GM12878 (cell line): ENCODE data around the gene MORN4. TPM values are rescaled to one million over a fixed set of nuclear protein-coding genes. Genes with fewer than 3 reads are reported as not detected.

Experiments
- ASH2L ChIP-seq: fragments of 300-600, 200-600 bp; sonication (generic); IDR thresholded peaks from 2 replicates; pipeline ENCODE4 v1.6.1; 2017; ENCODE audit warnings: low read depth, mild to moderate bottlenecking, borderline replicate concordance
- CHD2 ChIP-seq: IDR thresholded peaks from 2 replicates; pipeline ENCODE4 v1.6.1; 2011; ENCODE audit warnings: low read depth, low read length, improper control_type of control experiment, borderline replicate concordance
- CHD4 ChIP-seq: fragments of 200-600 bp; sonication (generic); IDR thresholded peaks from 2 replicates; pipeline ENCODE4 v1.6.1; 2016; ENCODE audit warnings: mild to moderate bottlenecking
- CTCF ChIP-seq, 3 experiments: IDR thresholded peaks in 2 of 3; conservative IDR thresholded peaks in 1 of 3; 2 replicates each; pipeline ENCODE4 v1.5.1; 2011; ENCODE audit warnings: low read depth in 3 of 3, low read length in 3 of 3, mild to moderate bottlenecking in 3 of 3, control low read depth in 2 of 3, moderate library complexity in 2 of 3, inconsistent platforms in 1 of 3, mixed read lengths in 1 of 3; ENCODE audit not compliant: control insufficient read depth in 2 of 3, insufficient read depth in 1 of 3; ENCODE audit errors: extremely low read depth in 1 of 3
- EP300 ChIP-seq, 2 experiments: fragments of 150-350 bp in 1 of 2; IDR thresholded peaks; 2 replicates each; pipeline ENCODE4 v1.6.1; 2011 to 2012; ENCODE audit warnings: low read depth in 2 of 2, low read length in 2 of 2, borderline replicate concordance in 1 of 2, improper control_type of control experiment in 1 of 2, inconsistent platforms in 1 of 2; ENCODE audit not compliant: control insufficient read depth in 1 of 2
- FOS ChIP-seq: IDR thresholded peaks from 3 replicates; pipeline ENCODE4 v1.6.1; 2011; ENCODE audit warnings: borderline replicate concordance; ENCODE audit not compliant: insufficient read length; ENCODE audit errors: extremely low read depth
- GABPA ChIP-seq: IDR thresholded peaks from 2 replicates; pipeline ENCODE4 v1.6.1; 2014; ENCODE audit warnings: antibody characterized with exemption, low read depth, mild to moderate bottlenecking, inconsistent platforms
- HDAC2 ChIP-seq: fragments of 200-600 bp; sonication (generic); IDR thresholded peaks from 2 replicates; pipeline ENCODE4 v1.6.1; 2017
- MAX ChIP-seq: IDR thresholded peaks from 2 replicates; pipeline ENCODE4 v1.6.1; 2012; ENCODE audit warnings: low read depth, low read length, improper control_type of control experiment
- MEF2A ChIP-seq: IDR thresholded peaks from 2 replicates; pipeline ENCODE4 v1.6.1; 2011; ENCODE audit warnings: low read depth, mild to moderate bottlenecking, low read length, moderate library complexity; ENCODE audit not compliant: insufficient read depth
- NFIC ChIP-seq: IDR thresholded peaks from 2 replicates; pipeline ENCODE4 v1.6.1; 2012; ENCODE audit warnings: low read depth, mild to moderate bottlenecking, inconsistent platforms, low read length, moderate library complexity
- PBX3 ChIP-seq: IDR thresholded peaks from 2 replicates; pipeline ENCODE4 v1.6.1; 2011; ENCODE audit warnings: mild to moderate bottlenecking, low read depth, low read length, moderate library complexity; ENCODE audit not compliant: insufficient replicate concordance
- POLR2A ChIP-seq: IDR thresholded peaks from 2 replicates; pipeline ENCODE4 v1.6.1; 2011; ENCODE audit warnings: low read depth, mild to moderate bottlenecking, low read length
- RAD21 ChIP-seq: IDR thresholded peaks from 2 replicates; pipeline ENCODE4 v1.6.1; 2011; ENCODE audit warnings: mild to moderate bottlenecking, low read depth, low read length, moderate library complexity; ENCODE audit not compliant: insufficient read depth
- SIN3A ChIP-seq: IDR thresholded peaks from 2 replicates; pipeline ENCODE4 v1.6.1; 2012; ENCODE audit warnings: low read depth, low read length, improper control_type of control experiment
- SIX5 ChIP-seq: IDR thresholded peaks from 2 replicates; pipeline ENCODE4 v1.6.1; 2011; ENCODE audit warnings: mild to moderate bottlenecking, low read depth, low read length, moderate library complexity; ENCODE audit not compliant: severe bottlenecking
- SP1 ChIP-seq: IDR thresholded peaks from one replicate; pipeline ENCODE4 v1.6.1; 2011; ENCODE audit warnings: low read depth, low read length
- STAT3 ChIP-seq: IDR thresholded peaks from 2 replicates; pipeline ENCODE4 v1.6.1; 2011; ENCODE audit warnings: low read depth, low read length, improper control_type of control experiment
- USF1 ChIP-seq: IDR thresholded peaks from 2 replicates; pipeline ENCODE4 v1.6.1; 2011; ENCODE audit warnings: borderline replicate concordance, low read depth, mild to moderate bottlenecking, moderate library complexity, mixed read lengths, low read length; ENCODE audit not compliant: insufficient read depth; ENCODE audit errors: extremely low read length
- ZNF274 ChIP-seq: IDR thresholded peaks from one replicate; pipeline ENCODE4 v1.8.0; 2011; ENCODE audit not compliant: insufficient read length, insufficient read depth
- ZNF384 ChIP-seq: IDR thresholded peaks from 2 replicates; pipeline ENCODE4 v1.6.1; 2012; ENCODE audit warnings: low read depth, mild to moderate bottlenecking, low read length, improper control_type of control experiment, borderline replicate concordance
- ZNF592 ChIP-seq: fragments of 450-650 bp; IDR thresholded peaks from 2 replicates; pipeline ENCODE4 v1.6.1; 2017; ENCODE audit warnings: mild to moderate bottlenecking, moderate library complexity
- polyA plus RNA-seq, 11 experiments: library from polyadenylated mRNA; depleted of rRNA in 4 of 11; unstranded in 6 of 11; stranded (reverse) in 5 of 11; fragments of >200 nt; fragmentation: Nextera tagmentation in 4 of 11; fragmentation: Illumina TruSeq in 1 of 11; extraction: Ambion mirVana in 4 of 11; extraction: Trizol in 1 of 11; gene quantifications; 1 replicate in 1 of 11; 2 replicates in 10 of 11; pipeline versions ENCODE4 v1.2.1 to v1.2.3, GENCODE V29; 2011 to 2016; ENCODE audit warnings: inconsistent platforms in 2 of 11, missing spikeins in 2 of 11, low read depth in 1 of 11
- total RNA-seq, 4 experiments: library from RNA; depleted of rRNA in 3 of 4; stranded (reverse); fragments of >200 nt in 3 of 4; fragmentation: Illumina TruSeq in 1 of 4; extraction: Trizol in 1 of 4; gene quantifications; 2 replicates each; pipeline versions ENCODE4 v1.2.1 to v1.2.3, GENCODE V29; 2013 to 2021

Gene MORN4
- total and polyA plus RNA-seq, 10 of the 15 experiments (the other 5 are each of a cell fraction or from before 2014, with no cell fraction given): 1.3 to 5.5 (median 2.6) TPM

GRCh38 chr10:97640174-97640867, 7.0 kb upstream of the MORN4 start, which contains the start of gene PI4K2A (continued):
- TF ChIP-seq ZNF592 (no peak), NFIC (no peak), ZNF384 (no peak), CHD2 (peak; percentile 75; the same call in 1 of the 2 replicates), HDAC2 (no peak), CTCF (IDR thresholded peaks at IDR 0.05 in 2 of 3, conservative IDR thresholded peaks at IDR 0.05 in 1 of 3; ENCODE audit: control insufficient read depth in 2 of 3, extremely low read depth in 1 of 3, insufficient read depth in 1 of 3, low read depth in 3 of 3, low read length in 3 of 3) (no peak), ASH2L (no peak), GABPA (no peak), RAD21 (no peak), PBX3 (peak; percentile 82), EP300 (IDR thresholded peaks at IDR 0.05; ENCODE audit: borderline replicate concordance in 1 of 2, control insufficient read depth in 1 of 2, low read depth in 2 of 2, low read length in 2 of 2) (no peak), MEF2A (no peak), FOS (peak; percentile 44), SIX5 (no peak), USF1 (no peak), MAX (peak; percentile 23; the same call in 1 of the 2 replicates), SP1 (peak; percentile 93), SIN3A (peak; percentile 24; the same call in 1 of the 2 replicates), STAT3 (no peak), ZNF274 (no peak), CHD4 (no peak), POLR2A (peak; percentile 85)
